NB4 (cell line): Measurements from ENCODE around the gene TTR.
A peak's percentile ranks its signal among the peaks of the same experiment; 100 is the strongest.

ENCODE experiments used
- DNase-seq: peaks from one replicate; pipeline ENCODE4 v3.0.0; 2010; ENCODE audit warnings: low read depth
- H3K4me3 ChIP-seq: one replicate; pipeline ENCODE4 v1.5.1; 2011; ENCODE audit warnings: mild to moderate bottlenecking, low read depth, low read length, moderate library complexity
- CTCF ChIP-seq: IDR thresholded peaks from one replicate; pipeline ENCODE4 v1.5.1; 2012; ENCODE audit warnings: low read depth, low read length
- MAX ChIP-seq: IDR thresholded peaks from 2 replicates; pipeline ENCODE4 v1.6.1; 2011; ENCODE audit warnings: low read depth, low read length
- MYC ChIP-seq: IDR thresholded peaks from 2 replicates; pipeline ENCODE4 v1.6.1; 2011; ENCODE audit warnings: low read depth, low read length
- POLR2A ChIP-seq: IDR thresholded peaks from 2 replicates; pipeline ENCODE4 v1.6.1; 2011; ENCODE audit warnings: mild to moderate bottlenecking; ENCODE audit not compliant: insufficient read length; ENCODE audit errors: extremely low read depth

Gene TTR

GRCh38 chr18:31591628-31592027 is at the start of gene TTR:
Gene TTR, plus strand, starts transcription at chr18:31591877. Its CDS starts 26 bp downstream, at chr18:31591903.
- DNase-seq, result no peak
- H3K4me3 ChIP-seq, result no peak within 1 kb of the TSS
- TF ChIP-seq MYC (no peak), POLR2A (no peak), MAX (no peak), CTCF (no peak)

GRCh38 chr18:31546476-31546875 is 45.2 kb upstream of the TTR start:
- no peak for TF ChIP-seq MAX
- H3K4me3 ChIP-seq, result no peak overlapping the region
- DNase-seq, result no peak

- DNase-seq, result no peak
- no peak overlapping the region for H3K4me3 ChIP-seq
- no peak for TF ChIP-seq MAX
- TF ChIP-seq CTCF, result no peak
- no peak for TF ChIP-seq MYC
- no peak for TF ChIP-seq POLR2A
These were observed 42.8 kb upstream of the TTR start for GRCh38 chr18:31548853-31549252.

- no peak overlapping the region for H3K4me3 ChIP-seq
- TF ChIP-seq CTCF, result no peak
- TF ChIP-seq MAX, result no peak
- TF ChIP-seq MYC, result no peak
- TF ChIP-seq POLR2A, result no peak
- no peak for DNase-seq
These were observed 42.3 kb upstream of the TTR start for GRCh38 chr18:31549416-31549815.

GRCh38 chr18:31551883-31552282 is 39.8 kb upstream of the TTR start:
- DNase-seq, result no peak
- TF ChIP-seq POLR2A, result no peak
- no peak for TF ChIP-seq MAX
- no peak for TF ChIP-seq MYC
- no peak for TF ChIP-seq CTCF
- H3K4me3 ChIP-seq, result no peak overlapping the region

GRCh38 chr18:31553800-31554199 is 37.9 kb upstream of the TTR start:
- H3K4me3 ChIP-seq, result no peak overlapping the region
- no peak for TF ChIP-seq MAX
- peak; percentile 1 for TF ChIP-seq CTCF
- peak; percentile 11 for DNase-seq
